ENCODE results near the gene COG8.

Gene COG8

DNA sequence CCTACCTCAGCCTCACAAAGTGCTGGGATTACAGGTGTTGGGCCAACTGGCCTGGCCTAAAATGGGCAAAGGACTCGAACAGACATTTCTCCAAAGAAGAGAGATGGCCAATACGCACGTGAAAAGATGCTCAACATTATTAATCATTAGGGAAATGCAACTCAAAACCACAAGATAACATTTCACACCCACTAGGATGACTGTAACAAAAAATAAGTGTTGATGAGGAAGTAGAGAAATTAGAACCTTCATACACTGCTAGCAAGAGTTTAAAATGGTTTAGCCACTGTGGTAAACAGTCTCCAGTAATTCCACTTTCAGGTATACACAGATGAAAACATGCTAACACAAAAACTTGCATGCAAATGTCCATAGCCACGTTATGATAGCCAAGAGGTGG is 6.6 kb upstream of the COG8 start:
- DNase-seq: no peak

DNA sequence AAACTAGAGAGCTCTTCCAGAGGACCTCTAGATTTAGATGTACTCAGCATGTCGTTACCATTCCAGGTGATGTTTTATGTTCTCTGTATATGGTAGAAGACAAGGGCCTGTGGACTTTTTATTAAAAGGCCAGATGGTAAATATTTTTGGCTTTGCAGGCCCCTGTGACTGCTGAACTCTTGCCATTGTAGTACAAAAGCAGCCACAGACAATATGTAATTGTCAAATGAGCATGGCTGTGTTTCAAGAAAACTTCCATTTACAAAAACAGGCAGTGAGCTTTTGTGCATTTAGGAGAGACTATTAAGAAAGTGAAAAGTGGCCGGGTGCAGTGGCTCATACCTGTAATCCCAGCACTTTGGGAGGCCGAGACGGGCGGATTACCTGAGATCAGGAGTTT is 4.8 kb upstream of the COG8 start:
- DNase-seq: no peak

DNA sequence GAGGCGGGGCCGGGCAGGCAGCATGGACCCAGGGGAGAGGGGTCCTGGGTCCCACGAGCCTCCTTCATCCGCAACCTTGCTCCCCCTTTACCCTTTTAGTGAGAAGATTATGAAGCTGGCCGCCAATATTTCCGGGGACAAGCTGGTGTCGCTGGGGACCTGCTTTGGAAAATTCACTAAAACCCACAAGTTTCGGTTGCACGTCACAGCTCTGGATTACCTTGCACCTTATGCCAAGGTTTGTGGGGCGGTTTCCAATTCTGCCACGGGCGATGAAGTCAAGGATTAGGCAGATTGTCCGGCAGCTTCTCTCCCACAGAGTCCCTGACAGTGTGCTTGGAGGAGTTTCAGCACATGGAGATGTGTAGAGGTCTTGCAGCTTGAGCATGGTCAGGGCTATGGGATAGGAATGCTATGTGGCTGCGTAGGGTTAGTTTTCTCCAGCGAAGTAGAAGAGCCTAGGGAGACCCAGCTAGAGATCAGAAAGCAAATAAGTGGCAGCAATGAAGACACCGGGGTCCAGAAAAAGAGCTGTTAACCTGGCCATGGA is 806 bp upstream of the COG8 start:
- peak; percentile 29 for DNase-seq

DNA sequence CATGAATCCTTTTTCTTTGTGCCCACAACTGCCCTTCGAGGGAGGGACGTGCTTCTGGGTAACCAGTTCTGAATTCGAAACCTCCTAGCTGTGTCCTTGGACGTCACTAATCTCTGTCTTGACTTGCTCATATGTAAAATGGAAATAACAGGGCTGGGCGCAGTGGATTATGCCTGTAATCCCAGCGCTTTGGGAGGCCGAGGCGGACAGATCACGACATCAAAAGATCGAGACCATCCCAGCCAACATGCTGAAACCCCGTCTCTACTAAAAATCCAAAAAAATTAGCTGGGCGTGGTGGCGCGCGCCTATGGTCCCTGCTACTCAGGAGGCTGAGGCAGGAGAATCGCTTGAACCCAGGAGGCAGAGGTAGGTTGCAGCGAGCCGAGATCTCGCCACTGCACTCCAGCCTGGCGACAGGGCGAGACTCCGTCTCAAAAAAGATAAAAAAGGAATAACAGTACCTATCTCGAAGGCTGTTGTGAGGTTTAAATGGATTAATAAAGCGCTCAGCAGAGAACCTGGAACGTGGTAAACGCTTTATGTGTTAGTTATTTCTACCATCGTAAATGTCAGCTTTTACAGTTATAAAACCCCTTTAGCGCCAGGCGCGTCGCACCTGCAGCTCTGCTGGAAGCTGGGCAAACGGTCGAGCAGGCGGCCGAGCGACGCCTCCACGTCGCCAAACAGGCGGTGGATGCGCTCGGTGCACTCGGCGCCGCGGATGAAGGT is 641 bp downstream of the COG8 start:
- peak; percentile 70 for DNase-seq

DNA sequence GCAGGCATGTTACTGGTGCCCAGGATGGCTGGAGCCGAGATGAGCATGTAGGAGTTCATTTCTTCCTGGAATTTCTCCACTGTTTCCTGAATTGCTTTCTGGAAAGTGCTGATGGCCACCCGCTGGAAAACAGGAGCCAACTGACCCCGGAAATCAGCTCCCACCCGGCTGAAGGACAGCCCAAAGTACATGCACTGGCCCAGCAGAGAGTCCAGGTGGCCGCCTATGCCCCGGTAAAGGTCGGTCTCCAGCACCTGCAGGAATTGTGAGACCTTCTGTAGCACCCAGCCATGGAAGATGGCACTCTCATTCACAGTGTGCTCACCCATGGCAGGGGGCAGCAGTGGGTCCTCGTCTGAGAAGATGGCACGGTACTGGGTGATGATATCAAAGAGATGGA is 4.7 kb downstream of the COG8 start:
- DNase-seq: no peak

DNA sequence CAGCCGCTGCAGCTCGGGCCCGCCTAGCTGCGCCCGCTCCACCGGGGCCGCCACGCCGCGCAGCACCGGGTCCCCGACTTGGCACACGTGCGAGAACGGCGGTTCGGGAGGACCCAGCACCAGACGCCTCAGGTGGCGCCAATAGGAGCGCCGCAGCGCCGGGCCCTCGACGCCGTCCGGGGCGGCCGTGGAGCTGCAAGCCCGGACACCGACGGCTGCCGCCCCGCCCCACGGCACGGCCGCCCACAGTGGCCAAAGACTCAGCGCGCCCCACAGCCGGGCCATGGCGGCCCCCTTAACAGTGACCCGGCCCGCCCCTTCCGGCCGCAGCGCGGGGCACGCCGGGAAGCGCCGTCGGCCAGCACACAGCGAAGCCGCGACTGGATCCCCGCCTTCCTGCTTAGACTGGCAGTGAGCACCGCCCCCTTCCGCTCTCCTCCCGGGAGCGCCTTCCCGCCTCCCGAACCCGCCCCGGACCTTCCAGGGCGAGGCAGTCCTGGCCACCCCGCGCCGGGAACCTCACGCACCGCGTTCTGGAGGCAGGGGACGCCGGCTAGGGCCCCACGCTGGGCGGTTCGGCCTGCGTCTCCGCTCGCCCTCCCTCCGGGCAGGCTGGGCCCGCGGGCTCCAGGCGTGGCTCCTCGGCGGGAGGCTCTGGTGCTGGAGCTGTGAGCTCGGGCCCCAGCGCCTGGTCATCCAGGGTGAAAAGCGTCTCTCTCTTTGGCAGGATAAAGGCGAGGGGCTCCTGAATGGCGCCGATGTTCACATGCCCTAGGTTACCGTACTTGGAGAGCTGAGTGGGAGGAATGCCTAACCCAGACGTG is 8.9 kb downstream of the COG8 start, which contains the start of gene PDF:
TSS of gene PDF (minus strand) at position 303 of the 824 bp plus-strand sequence. CDS start at position 285, 18 bp downstream.
- peak; percentile 93 for DNase-seq

DNA sequence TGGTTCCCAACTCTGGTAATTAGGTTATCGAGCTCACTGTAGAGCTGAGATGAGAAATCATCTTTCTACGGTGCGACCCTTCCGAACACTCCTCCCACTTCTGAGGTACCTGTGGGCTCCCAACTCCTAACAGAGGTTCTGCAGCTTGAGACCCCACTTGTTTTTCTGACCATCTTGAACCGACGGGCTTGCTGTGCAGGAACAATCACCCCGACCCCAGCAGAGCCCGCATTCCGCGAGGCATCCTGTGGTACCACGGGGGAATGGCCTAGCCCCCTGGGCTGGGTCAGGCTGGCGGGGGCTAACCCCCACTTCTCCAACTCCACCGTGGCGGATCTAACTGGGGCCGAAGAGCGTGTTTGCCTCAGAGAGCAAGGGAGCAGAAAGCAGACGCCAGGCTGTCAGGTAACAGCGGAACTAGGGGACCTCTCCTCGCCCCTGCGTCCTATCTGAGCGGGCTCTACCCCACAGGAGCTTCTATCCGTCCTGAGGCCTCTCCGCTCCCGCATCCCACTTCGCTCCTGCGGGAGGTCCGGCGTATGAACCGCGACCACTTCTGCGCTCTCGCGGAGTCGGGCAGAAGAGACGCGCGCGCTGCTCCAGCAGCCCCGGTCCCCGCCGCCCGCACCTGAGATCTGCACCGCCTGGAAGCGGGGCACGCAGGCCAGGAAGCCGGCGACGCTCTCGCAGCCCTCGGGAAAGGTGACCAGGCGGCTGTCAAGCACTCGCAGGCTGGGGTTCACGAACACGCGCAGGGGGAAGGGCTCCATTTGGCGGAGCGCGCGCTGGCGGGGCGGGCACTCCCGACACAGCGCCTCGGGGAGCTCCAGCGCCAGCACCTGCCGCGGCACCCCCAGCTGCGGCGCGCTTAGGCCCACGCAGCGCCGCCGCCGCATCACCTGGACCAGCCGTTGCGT is 9.7 kb downstream of the COG8 start:
- peak; percentile 54 for DNase-seq

DNA sequence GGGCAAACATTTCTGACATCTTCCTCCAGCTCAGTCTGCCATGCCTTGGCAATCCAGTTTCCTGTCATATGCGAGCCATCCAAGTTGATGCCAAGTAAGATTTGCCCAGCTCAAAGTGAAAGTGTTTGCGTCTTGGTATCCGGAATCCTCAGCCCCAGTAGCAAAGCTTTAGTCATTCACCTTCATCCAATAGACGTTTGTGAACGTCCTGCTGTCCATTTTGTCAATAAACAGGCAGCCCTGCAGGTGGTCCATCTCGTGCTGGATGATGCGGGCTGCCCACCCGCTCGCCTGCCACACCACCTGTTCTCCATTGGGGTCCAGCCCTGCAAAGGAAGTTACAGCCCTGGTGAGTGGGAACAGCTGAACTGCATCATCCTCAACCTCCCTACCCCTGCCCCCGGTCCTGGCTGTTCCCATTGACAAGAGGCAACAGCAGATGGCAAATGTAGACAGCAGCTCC is 10.5 kb downstream of the COG8 start:
- DNase-seq: peak; percentile 69

DNA sequence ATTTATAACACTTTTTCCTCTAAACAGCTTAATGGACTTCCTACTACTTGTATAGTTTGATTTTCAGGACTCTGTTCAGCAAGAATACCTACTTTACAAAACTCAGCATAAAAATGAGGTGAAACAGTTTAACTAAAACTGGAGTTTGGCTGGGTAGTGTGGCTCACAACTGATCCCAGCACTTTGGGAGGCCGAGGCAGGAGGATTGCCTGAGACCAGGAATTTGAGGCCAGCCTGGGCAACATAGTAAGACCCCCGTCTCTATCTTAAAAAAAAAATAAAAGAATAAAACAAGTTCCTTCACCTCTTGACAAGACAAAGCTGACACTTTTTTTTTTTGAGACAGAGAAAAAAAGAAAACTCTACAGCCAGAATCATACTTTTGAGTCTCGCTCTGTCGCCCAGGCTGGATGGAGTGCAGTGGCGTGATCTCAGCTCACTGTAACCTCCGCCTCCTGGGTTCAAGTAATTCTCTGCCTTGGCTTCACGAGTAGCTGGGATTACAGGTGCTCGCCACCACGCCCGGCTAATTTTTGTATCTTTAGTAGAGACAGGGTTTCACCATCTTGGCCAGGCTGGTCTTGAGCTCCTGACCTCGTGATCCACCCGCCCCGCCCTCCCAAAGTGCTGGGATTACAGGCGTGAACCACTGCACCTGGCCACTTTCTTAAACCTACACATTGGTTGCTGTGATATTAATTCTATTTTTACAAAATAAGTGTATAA is 11.6 kb downstream of the COG8 start:
- no peak for DNase-seq

DNA sequence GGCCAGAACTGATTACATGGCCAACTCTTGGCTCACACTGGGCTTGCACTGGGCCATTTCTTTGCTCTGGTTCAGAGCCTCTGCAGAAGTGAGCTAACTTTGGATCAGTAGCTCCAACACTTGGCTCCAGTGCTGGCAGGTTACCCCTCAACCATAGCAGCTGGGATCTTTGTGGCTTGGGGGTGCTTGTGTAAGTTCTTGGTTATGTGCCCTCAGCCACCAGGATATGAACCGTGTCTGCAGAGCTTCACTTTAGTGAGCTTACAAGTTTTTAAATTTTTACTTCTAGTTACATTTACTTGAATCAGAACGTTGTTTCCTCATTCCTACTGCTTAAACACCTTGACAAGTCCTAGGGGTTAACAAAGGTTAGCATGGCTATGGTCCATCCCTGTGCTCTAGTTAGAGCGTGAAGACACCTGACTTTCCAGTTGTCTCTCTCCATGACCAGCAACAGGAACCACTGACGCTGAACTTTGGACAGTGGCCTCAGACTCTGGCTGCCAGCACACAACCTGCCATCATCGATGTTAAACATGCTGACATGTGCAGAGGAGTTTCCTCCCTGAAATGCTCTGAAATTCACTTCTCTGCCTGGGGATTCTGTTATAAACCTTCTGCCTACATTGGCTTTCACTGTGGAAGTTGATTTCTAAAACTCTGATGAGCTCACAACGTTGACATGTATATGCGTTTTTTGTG is 13.0 kb downstream of the COG8 start:
- DNase-seq: no peak

DNA sequence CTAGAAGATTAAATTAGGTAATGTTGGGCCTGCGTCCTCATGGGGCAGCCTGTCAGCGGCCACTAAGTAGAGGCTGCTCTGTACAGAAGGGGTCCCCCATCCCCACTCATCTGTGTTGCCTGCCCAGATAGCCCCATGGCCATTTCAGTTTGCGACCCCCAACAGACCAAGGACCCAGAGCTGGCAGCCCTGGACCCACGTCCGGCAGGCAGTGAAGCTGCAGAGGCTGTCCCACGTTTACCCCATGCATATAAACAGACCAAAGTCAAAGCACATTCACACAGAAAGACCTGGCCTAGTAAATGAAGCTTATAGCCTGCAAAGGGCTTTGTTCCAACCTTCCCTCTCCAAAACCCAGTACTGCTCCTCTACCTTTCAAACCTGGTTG is 13.6 kb downstream of the COG8 start:
- DNase-seq: no peak

DNA sequence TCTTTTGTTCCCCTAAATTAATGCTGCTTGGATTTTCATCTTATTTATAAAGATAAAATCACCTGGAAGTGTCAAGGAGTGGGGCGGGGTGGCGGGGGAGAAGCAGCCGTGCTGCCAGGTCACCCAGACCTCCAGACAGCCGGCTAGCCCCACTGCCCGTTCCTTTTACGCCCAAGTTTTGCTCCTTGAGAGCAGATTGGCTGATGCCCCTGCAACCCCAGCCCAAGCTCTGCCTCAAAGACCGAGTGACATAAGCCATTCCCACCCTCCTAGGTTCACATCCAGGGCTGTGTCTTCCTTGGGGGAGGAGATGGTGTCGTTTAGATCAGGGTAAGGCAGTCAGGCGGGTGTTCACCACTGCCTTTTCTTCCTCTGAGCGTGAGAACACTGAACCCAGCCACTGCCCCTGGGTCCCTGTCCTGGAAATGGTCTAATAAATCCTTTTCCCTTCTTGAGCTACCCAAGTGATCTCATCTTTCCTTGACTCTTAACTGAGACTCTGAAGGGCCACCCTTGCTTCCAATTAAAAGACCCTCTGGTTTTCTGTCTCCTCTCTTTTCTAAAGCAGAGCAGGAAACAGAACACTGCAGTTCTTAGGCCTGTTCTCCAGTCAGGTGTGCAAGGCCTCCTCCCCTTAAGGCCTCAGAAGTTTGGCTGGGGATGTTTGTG is 14.6 kb downstream of the COG8 start:
- no peak for DNase-seq

DNA sequence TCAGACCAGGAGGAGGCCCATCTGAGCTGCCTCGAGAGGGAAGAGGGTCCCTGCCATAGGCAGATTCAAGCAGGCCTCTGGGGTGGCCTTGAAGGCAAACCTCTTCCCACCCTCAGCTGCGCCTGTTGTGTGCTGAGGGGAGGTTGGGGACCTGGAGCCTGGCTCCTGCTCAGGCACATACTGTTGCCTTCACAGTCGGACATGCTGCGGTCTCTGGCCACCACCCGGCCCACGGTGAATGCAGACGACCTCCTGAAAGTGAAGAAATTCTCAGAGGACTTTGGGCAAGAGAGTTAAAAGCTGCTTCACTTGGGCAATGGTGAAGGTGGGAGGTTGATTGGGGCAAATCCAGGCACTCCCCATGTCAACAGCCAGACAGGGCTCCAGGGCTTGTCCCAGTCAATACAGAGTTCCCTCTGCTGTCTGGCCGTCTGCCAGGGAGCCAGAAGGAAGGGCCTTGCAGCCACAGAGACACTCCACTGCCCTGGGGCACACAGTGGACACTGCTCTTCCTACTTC is 15.3 kb downstream of the COG8 start:
- no peak for DNase-seq

DNA sequence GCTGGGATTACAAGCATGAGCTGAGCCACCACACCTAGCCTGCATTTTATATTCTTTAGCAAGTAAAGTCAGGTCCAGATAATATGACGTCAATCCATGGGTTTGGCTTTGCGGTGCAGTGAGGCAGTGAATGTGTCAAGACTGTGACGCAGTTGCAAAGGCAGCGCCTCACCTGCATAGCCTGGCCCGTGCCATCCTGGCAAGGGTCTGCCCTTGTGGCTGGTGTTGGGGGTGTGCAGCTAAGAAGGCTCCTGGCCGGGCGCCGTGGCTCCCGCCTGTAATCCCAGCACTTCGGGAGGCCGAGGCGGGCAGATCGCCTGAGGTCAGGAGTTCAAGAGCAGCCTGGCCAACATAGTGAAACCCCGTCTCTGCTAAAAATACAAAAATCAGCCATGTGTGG is 15.9 kb downstream of the COG8 start:
- DNase-seq: no peak

DNA sequence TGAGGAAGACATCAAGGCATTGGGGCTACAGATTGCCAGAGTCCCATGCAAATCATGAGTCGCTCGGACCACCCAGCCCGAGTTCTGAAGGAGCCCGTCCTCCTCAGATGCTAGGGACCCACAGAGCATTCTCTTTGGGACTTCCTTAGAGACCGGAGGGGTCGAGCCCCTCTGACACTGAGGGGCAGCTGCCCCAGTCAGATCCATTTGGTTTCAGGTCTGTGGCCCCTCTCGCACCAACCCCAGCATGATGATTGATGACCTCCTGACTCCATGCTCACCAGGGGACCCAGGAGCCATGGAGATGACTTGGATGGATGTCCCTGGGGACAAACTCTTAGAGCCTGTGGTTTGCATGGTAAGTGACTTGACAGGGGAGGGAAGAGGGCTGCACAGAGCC is 17.0 kb downstream of the COG8 start:
- DNase-seq: no peak

DNA sequence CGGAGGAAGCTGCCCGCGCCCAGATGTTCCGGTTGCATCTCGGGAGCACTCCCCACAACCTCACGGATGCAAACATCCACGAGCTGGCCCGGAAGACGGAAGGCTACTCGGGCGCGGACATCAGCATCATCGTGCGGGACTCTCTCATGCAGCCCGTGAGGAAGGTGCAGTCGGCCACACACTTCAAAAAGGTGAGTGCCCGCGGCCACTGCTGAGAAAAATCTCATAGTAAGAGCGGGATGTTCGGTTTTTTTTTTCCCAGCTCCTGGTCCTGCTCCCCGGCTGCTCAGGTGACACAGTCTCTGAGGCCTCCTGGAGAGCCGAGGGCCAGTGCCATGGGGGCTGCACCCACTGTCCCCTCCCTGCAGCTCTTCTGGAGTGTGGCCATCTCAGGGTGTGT is 18.3 kb downstream of the COG8 start:
- no peak for DNase-seq

DNA sequence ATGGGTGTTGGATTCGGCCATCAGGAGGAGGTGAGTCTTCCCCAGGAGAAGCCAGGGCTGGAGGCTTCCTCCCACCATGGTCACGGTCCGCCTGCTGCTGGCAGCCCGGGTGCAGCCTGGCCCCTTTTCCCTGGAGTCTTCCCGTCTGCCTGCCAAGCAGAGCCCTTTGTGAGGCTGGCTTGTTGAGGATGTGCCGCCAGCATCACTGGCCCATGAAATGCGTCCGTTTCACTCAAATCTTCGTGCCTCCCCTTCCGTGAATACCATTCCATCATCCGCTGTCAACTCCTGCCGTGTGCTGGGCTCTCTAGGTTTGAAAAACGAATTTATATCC is 18.7 kb downstream of the COG8 start:
- no peak for DNase-seq

DNA sequence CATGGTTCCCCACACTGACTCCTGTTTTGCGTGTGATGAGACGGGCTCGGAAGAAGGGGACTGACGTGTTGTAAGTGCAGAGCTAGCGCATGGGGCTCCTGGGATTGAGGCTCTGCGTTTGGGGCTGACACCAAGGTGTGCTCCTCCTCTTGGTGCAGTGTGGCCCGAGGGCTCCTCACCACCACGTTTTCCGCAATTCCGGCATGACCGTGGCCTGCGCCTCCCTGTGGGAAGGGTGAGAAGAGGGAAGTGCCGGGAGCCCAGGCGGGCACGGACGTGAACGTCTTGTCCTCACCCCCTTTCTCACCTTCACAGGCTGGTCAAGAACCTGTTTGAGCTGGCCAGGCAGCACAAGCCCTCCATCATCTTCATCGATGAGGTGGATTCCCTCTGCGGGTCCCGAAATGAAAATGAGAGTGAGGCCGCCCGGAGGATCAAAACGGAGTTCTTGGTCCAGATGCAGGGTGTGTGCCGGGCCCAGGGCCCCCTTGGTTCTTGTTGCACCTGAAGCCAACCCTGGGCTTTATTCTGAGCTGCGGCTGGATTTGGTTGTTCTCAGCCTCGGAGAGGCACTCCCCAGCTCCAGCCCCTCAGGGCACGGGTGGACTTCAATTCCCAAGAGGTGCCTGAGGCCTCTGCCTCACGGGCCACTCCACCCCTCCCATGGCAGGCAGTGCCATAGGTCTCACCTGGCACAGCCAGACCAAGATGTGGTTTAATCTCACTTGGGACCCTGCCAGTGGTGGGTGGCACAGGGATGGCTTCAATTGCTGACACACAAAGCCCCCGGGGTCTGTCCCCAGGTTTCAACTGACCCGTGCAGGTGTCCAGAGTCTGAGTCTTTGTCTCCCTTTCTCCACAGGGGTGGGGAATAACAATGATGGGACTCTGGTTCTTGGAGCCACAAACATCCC is 19.3 kb downstream of the COG8 start:
- no peak for DNase-seq

DNA sequence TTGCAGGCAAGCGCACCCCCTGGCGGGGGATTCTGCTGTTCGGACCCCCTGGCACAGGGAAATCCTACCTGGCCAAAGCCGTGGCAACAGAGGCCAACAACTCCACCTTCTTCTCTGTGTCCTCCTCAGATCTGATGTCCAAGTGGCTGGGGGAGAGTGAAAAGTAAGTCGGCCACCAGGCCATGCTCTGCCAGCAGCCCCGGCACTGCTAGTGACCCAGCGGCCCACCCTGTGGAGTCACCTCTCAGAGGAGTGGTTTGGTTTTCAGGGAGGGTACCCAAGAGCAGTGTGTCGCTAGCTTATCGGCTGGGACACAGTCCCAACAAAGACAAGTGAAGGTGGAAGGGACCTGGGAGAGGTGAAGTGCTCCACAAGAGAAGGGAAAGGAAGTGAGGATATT is 20.0 kb downstream of the COG8 start:
- DNase-seq: no peak

DNA sequence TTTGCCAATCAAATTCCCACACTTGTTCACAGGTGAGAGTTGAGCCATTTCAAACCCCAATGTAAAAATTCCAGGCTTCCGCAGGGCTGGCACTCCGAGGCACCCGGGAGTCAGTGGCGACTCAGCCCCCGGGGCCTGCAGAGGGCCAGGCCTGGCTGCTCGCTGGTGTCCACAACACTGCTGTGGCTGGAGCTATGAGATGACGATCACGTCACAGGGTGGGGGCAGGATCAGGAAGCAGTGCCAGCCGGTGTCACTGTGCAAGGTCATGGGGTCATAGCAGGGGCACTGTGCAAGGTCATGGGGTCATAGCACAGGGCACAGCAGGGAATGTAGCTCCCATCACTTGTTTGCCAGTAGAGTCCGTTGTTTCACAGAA is 20.5 kb downstream of the COG8 start:
- DNase-seq: no peak
